Measurements from ENCODE around the gene ANKRD63. TPM values are rescaled to one million over a fixed set of nuclear protein-coding genes. Genes with fewer than 3 reads are reported as not detected.

ANKRD63 gene
- polyA plus RNA-seq, 1 donor (not counting 4 experiments of a cell fraction or from before 2014, with no cell fraction given), result not detected

DNA sequence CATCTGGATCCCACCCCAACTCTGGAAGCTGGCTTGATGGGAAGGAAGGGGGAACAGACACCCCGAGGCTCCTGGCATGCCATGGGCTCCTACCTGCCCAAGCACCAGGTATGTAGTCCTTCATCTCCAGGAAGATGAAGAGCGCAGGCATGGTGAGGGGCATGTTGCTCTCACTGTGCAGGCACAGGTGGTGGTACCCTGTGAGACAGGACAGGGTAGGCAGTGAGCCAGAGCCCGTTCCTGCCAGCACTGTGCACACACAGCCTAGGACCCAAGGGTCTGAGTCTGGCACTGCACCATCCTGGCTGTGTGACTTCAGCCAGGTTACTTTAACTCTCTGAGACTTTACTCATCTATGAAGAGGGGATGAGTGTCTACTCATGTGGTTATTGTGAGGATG is 9.4 kb upstream of the ANKRD63 start:
- H3K4me2 ChIP-seq (ENCODE audit: control insufficient read depth, extremely low read depth, insufficient read depth, low read depth, low read length), result no peak overlapping the region
- no peaks in the 10 kb centered on the region for H3K36me3 ChIP-seq (ENCODE audit: control insufficient read depth in 2 of 2, extremely low read depth in 1 of 2, insufficient read depth in 2 of 2, low read length in 2 of 2)
- no peaks in the 10 kb centered on the region for H3K79me2 ChIP-seq (ENCODE audit: control insufficient read depth, insufficient read depth, low read length)
- dilution Hi-C loops (cut with MboI; ENCODE audit: extremely low pct_ligation_motif_present, low sequenced_read_pairs), result no loop called here
- H2AFZ ChIP-seq (ENCODE audit: control insufficient read depth, low read length), result no peak overlapping the region
- H3K4me3 ChIP-seq (ENCODE audit: control insufficient read depth in 2 of 3, extremely low read depth in 1 of 3, insufficient read depth in 2 of 3, low read depth in 1 of 3, low read length in 3 of 3), result no peak overlapping the region
- H3K9me3 ChIP-seq (ENCODE audit: control insufficient read depth, low read depth, low read length), result no peaks in the 10 kb centered on the region
- no peaks in the 10 kb centered on the region for H4K20me1 ChIP-seq (ENCODE audit: control insufficient read depth, extremely low read depth, insufficient read depth, low read length)
- no peaks in the 10 kb centered on the region for H3K4me1 ChIP-seq (ENCODE audit: control insufficient read depth, extremely low read depth, insufficient read depth, low read length)
- TF ChIP-seq, protein P1, sequence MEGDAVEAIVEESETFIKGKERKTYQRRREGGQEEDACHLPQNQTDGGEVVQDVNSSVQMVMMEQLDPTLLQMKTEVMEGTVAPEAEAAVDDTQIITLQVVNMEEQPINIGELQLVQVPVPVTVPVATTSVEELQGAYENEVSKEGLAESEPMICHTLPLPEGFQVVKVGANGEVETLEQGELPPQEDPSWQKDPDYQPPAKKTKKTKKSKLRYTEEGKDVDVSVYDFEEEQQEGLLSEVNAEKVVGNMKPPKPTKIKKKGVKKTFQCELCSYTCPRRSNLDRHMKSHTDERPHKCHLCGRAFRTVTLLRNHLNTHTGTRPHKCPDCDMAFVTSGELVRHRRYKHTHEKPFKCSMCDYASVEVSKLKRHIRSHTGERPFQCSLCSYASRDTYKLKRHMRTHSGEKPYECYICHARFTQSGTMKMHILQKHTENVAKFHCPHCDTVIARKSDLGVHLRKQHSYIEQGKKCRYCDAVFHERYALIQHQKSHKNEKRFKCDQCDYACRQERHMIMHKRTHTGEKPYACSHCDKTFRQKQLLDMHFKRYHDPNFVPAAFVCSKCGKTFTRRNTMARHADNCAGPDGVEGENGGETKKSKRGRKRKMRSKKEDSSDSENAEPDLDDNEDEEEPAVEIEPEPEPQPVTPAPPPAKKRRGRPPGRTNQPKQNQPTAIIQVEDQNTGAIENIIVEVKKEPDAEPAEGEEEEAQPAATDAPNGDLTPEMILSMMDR (optimal IDR thresholded peaks at IDR 0.05 in 1 of 3, IDR thresholded peaks at IDR 0.05 in 1 of 3, conservative IDR thresholded peaks at IDR 0.05 in 1 of 3; ENCODE audit: extremely low read depth in 1 of 3, insufficient read depth in 2 of 3, low read length in 3 of 3), result no peak
- no peak for TF ChIP-seq EZH2 (IDR thresholded peaks at IDR 0.05; ENCODE audit: low read length)
- H3K9me1 ChIP-seq (ENCODE audit: control insufficient read depth, extremely low read depth, insufficient read depth, low read length), result no peaks in the 10 kb centered on the region
- no peak for DNase-seq (ENCODE audit: low read depth, low spot score)
- no peak overlapping the region for H3K27ac ChIP-seq (ENCODE audit: control insufficient read depth, insufficient read depth, low read length)
- H3K9ac ChIP-seq (ENCODE audit: control insufficient read depth, extremely low read depth, insufficient read depth, low read length), result no peak overlapping the region
- peaks cover 48% of the 10 kb centered on the region for H3K27me3 ChIP-seq (ENCODE audit: control insufficient read depth, extremely low read depth, insufficient read depth, low read length)
- FAIRE-seq, result no peak

DNA sequence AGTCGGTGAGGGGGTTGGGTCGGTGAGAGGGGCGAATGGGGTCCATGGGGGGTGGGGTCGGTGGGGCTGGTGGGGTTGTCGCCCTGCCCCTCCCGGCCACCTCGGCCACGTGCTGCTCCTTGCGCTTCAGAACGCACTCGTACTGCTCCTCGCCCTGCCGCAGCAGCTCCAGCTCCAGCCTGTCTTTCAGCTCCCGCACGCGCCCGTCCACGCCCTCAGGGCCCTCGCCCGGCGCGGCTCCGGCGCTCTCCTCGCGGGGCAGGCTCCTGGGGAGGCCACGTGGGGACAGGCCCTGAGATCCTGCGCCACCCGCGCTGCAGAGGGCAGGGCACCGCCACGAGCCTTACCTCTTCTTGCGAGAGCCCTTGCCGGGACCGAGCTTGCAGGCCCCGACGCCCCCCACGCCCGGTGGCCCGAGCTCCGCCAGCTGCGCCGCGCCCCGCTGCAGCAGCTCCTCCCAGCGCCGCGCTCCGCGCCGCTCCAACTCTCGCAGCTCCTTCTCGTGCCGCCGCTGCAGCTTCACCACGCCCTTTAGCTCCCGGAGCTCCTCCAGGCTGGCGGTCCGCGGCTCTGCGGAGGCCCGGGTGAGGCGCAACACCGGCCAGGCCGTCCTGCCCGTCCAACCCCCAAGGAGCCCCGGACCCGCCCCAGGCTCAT is 8.2 kb upstream of the ANKRD63 start:
- H3K9me3 ChIP-seq (ENCODE audit: control insufficient read depth, low read depth, low read length), result no peaks in the 10 kb centered on the region
- H4K20me1 ChIP-seq (ENCODE audit: control insufficient read depth, extremely low read depth, insufficient read depth, low read length), result no peaks in the 10 kb centered on the region
- peaks cover 43% of the 10 kb centered on the region for H3K27me3 ChIP-seq (ENCODE audit: control insufficient read depth, extremely low read depth, insufficient read depth, low read length)
- no peak overlapping the region for H3K27ac ChIP-seq (ENCODE audit: control insufficient read depth, insufficient read depth, low read length)
- H3K9ac ChIP-seq (ENCODE audit: control insufficient read depth, extremely low read depth, insufficient read depth, low read length), result no peak overlapping the region
- H2AFZ ChIP-seq (ENCODE audit: control insufficient read depth, low read length), result peak overlapping the region; percentile 57
- FAIRE-seq, result no peak
- dilution Hi-C loops (cut with MboI; ENCODE audit: extremely low pct_ligation_motif_present, low sequenced_read_pairs), result no loop called here
- DNase-seq (ENCODE audit: low read depth, low spot score), result no peak
- TF ChIP-seq, protein P1 (optimal IDR thresholded peaks at IDR 0.05 in 1 of 3, IDR thresholded peaks at IDR 0.05 in 1 of 3, conservative IDR thresholded peaks at IDR 0.05 in 1 of 3; ENCODE audit: extremely low read depth in 1 of 3, insufficient read depth in 2 of 3, low read length in 3 of 3), result no peak
- TF ChIP-seq EZH2 (IDR thresholded peaks at IDR 0.05; ENCODE audit: low read length), result no peak
- H3K36me3 ChIP-seq (ENCODE audit: control insufficient read depth in 2 of 2, extremely low read depth in 1 of 2, insufficient read depth in 2 of 2, low read length in 2 of 2), result no peaks in the 10 kb centered on the region
- H3K4me1 ChIP-seq (ENCODE audit: control insufficient read depth, extremely low read depth, insufficient read depth, low read length), result peaks cover 2% of the 10 kb centered on the region
- no peaks in the 10 kb centered on the region for H3K79me2 ChIP-seq (ENCODE audit: control insufficient read depth, insufficient read depth, low read length)
- peak overlapping the region; percentile 11 to 44 (median 25) for H3K4me3 ChIP-seq (ENCODE audit: control insufficient read depth in 2 of 3, extremely low read depth in 1 of 3, insufficient read depth in 2 of 3, low read depth in 1 of 3, low read length in 3 of 3)
- H3K9me1 ChIP-seq (ENCODE audit: control insufficient read depth, extremely low read depth, insufficient read depth, low read length), result no peaks in the 10 kb centered on the region
- peak overlapping the region; percentile 49 for H3K4me2 ChIP-seq (ENCODE audit: control insufficient read depth, extremely low read depth, insufficient read depth, low read depth, low read length)

Data from keratinocyte (primary cell).